ENCODE data around the gene RAB12. TPM values are rescaled to one million over a fixed set of nuclear protein-coding genes. Genes with fewer than 3 reads are reported as not detected.

Gene RAB12
- total RNA-seq, 1 donor = 35.7 TPM

DNA sequence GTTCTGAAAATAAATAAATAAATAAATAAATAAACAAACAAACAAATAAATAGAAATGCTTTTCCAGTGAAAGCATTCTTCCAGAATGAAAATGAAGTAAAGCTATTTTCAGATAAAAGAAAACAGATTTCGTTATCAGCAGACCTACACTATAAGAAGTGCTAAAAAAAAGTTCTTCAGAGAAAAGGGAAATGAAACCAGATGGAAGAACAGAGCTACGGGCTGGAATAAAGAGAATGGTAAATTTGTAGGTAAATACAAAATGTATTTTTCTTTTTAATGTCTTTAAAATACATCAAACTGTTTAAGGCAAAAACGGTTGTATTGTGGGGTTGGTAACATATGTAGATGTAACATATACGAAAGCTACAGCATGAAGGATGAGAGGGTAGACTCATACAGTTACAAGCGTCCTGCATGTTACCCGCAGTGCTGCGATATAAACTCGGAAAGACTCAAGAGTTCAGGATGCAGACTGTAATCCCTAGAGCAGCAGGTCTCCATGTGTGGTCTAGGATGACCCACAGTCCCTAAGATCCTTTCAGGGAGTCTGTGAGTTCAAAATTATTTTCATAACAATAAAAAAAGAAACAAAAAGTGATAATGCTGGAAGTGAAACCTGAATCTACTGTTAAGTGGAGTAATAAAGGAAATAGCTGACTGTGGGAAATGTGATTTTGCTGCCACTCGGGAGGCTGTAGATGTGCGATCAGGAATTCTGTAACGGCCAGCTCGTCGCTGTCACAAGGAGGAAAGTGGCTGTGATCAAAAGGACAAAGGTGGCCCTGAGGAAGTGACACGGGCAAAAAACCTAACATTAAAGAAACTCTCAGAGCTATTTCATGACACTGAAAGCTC lies 5.3 kb upstream of the RAB12 start:
- peaks cover 5% of the 10 kb centered on the region for H3K27me3 ChIP-seq (ENCODE audit: insufficient read depth, low read length)
- H3K9me3 ChIP-seq (ENCODE audit: low read depth, low read length) = no peaks in the 10 kb centered on the region
- H3K4me3 ChIP-seq (ENCODE audit: low read length) = peak overlapping the region; percentile 44
- peaks cover 52% of the 10 kb centered on the region for H3K4me1 ChIP-seq (ENCODE audit: insufficient read depth, low read length)

- Histone ChIP-seq H3K9me3 (ENCODE audit: low read depth, low read length) (no peaks in the 10 kb centered on the region), H3K4me3 (ENCODE audit: low read length) (no peak overlapping the region), H3K27me3 (ENCODE audit: insufficient read depth, low read length) (peaks cover 5% of the 10 kb centered on the region), H3K4me1 (ENCODE audit: insufficient read depth, low read length) (peaks cover 55% of the 10 kb centered on the region)
These were observed 3.3 kb upstream of the RAB12 start for GRCh38 chr18:8605974-8606373.

GRCh38 chr18:8607776-8608742 lies 1.2 kb upstream of the RAB12 start:
- H3K27me3 ChIP-seq (ENCODE audit: insufficient read depth, low read length) = peaks cover 5% of the 10 kb centered on the region
- peak overlapping the region; percentile 25 for H3K4me3 ChIP-seq (ENCODE audit: low read length)
- peaks cover 53% of the 10 kb centered on the region for H3K4me1 ChIP-seq (ENCODE audit: insufficient read depth, low read length)
- no peaks in the 10 kb centered on the region for H3K9me3 ChIP-seq (ENCODE audit: low read depth, low read length)

DNA sequence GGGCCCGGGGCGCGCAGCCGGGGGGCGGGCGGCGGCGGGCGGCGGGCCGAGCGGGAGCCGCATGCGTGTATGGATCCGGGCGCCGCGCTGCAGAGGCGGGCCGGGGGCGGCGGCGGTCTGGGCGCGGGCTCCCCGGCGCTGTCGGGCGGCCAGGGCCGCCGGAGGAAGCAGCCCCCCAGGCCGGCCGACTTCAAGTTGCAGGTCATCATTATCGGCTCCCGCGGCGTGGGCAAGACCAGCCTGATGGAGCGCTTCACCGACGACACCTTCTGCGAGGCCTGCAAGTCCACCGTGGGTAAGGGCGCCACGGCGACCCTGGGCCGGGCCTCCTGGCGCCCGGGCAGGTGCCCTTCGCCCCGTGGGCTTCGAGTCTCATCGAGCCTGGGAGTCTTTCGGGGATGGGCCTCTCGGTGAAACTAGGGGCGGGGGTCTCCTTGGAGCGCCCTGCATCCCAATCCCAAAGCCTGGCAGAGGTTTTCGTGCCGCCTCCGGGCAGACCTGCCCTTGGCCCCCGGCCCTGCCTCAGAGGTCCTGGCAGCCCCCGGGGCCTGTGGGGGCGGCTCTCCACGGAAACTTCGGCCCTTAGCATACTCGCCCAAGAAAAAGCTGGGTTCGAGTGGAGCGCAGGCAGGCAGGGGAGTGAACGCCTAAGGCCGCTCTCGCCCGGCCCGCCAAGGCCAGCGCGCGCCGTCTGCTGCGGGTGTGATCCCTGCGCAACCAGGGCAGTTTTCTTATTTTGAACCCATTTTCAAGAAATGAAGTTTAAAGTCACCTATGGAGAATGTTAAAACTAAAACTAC lies 622 bp downstream of the RAB12 start:
- peaks cover 43% of the 10 kb centered on the region for H3K4me1 ChIP-seq (ENCODE audit: insufficient read depth, low read length)
- H3K27me3 ChIP-seq (ENCODE audit: insufficient read depth, low read length) = peaks cover 5% of the 10 kb centered on the region
- H3K4me3 ChIP-seq (ENCODE audit: low read length) = peak overlapping the region; percentile 76
- no peaks in the 10 kb centered on the region for H3K9me3 ChIP-seq (ENCODE audit: low read depth, low read length)

DNA sequence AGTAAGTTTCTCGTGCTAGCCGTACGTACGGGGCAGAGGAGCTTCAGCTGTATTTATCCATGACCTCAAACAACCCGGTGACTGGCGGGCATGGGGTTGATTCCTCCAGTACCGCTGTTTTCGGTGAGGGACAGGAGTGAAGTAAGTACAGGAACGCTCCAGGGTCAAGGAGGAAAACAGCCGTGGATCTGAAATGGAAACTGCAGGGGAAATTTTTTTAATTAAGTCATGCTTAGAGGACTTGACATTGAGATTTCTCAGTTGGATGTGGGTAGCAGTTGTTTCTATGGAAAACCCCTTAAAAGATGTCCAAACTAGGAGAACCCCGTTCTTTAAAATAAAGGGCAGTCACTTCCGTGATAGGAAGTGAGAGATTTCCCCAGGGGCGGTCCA lies 1.2 kb downstream of the RAB12 start:
- Histone ChIP-seq H3K4me3 (ENCODE audit: low read length) (peak overlapping the region; percentile 76), H3K9me3 (ENCODE audit: low read depth, low read length) (no peaks in the 10 kb centered on the region), H3K4me1 (ENCODE audit: insufficient read depth, low read length) (peaks cover 47% of the 10 kb centered on the region), H3K27me3 (ENCODE audit: insufficient read depth, low read length) (peaks cover 5% of the 10 kb centered on the region)

- peaks cover 60% of the 10 kb centered on the region for H3K4me1 ChIP-seq (ENCODE audit: insufficient read depth, low read length)
- peaks cover 4% of the 10 kb centered on the region for H3K27me3 ChIP-seq (ENCODE audit: insufficient read depth, low read length)
- no peak overlapping the region for H3K4me3 ChIP-seq (ENCODE audit: low read length)
- no peaks in the 10 kb centered on the region for H3K9me3 ChIP-seq (ENCODE audit: low read depth, low read length)
These were observed 2.8 kb downstream of the RAB12 start for GRCh38 chr18:8611916-8612576.

DNA sequence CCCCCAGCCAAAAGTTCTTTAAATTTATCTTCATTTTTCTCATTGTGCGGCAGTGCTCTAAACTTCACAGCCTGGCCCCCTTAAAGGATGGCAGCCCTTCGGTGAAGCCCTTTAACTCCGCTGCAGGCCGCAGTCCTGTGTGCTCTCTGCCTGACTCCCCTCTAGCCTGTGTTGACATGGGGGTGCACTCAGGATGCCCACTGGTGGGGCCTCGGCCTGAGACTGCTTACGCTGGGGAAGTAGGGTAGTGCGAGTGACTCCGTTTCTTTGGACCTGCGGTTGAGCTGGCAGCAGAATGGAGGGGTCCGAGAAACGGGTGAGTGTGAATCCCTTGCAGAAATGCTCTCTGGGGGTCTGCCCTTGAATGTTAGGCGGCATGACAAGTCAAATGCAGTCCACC lies 5.6 kb downstream of the RAB12 start:
- H3K27me3 ChIP-seq (ENCODE audit: insufficient read depth, low read length) = no peaks in the 10 kb centered on the region
- H3K4me3 ChIP-seq (ENCODE audit: low read length) = no peak overlapping the region
- H3K9me3 ChIP-seq (ENCODE audit: low read depth, low read length) = no peaks in the 10 kb centered on the region
- peaks cover 62% of the 10 kb centered on the region for H3K4me1 ChIP-seq (ENCODE audit: insufficient read depth, low read length)

- Histone ChIP-seq H3K9me3 (ENCODE audit: low read depth, low read length) (no peaks in the 10 kb centered on the region), H3K4me3 (ENCODE audit: low read length) (no peak overlapping the region), H3K4me1 (ENCODE audit: insufficient read depth, low read length) (peaks cover 61% of the 10 kb centered on the region), H3K27me3 (ENCODE audit: insufficient read depth, low read length) (no peaks in the 10 kb centered on the region)
These were observed 6.3 kb downstream of the RAB12 start for GRCh38 chr18:8615397-8616027.

DNA sequence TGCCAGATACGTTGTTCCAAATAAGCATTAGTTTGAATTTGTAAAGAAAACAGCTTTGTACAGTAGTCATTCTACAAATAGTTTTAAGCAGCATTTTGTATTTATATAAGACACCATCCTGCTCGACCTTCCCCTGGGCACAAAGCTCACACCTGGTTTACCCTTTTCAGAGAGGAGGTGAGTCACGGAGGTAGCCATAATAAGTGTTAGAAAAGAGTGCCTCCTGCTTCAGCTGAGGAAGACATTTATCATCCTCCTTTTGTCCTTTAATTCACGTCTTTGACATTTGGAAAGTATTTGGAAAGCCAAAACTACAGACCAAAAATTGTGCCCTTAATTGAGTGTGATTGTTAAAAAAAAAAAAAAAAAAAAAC lies 6.8 kb downstream of the RAB12 start:
- H3K9me3 ChIP-seq (ENCODE audit: low read depth, low read length) = no peaks in the 10 kb centered on the region
- H3K27me3 ChIP-seq (ENCODE audit: insufficient read depth, low read length) = no peaks in the 10 kb centered on the region
- peaks cover 64% of the 10 kb centered on the region for H3K4me1 ChIP-seq (ENCODE audit: insufficient read depth, low read length)
- H3K4me3 ChIP-seq (ENCODE audit: low read length) = no peak overlapping the region

- Histone ChIP-seq H3K27me3 (ENCODE audit: insufficient read depth, low read length) (no peaks in the 10 kb centered on the region), H3K4me1 (ENCODE audit: insufficient read depth, low read length) (peaks cover 57% of the 10 kb centered on the region), H3K4me3 (ENCODE audit: low read length) (no peak overlapping the region), H3K9me3 (ENCODE audit: low read depth, low read length) (no peaks in the 10 kb centered on the region)
These were observed 8.7 kb downstream of the RAB12 start for GRCh38 chr18:8617907-8618306.

GRCh38 chr18:8619041-8619440 lies 9.8 kb downstream of the RAB12 start:
- H3K4me3 ChIP-seq (ENCODE audit: low read length) = no peak overlapping the region
- peaks cover 65% of the 10 kb centered on the region for H3K4me1 ChIP-seq (ENCODE audit: insufficient read depth, low read length)
- H3K9me3 ChIP-seq (ENCODE audit: low read depth, low read length) = no peaks in the 10 kb centered on the region
- no peaks in the 10 kb centered on the region for H3K27me3 ChIP-seq (ENCODE audit: insufficient read depth, low read length)

- no peak overlapping the region for H3K4me3 ChIP-seq (ENCODE audit: low read length)
- peaks cover 64% of the 10 kb centered on the region for H3K4me1 ChIP-seq (ENCODE audit: insufficient read depth, low read length)
- no peaks in the 10 kb centered on the region for H3K27me3 ChIP-seq (ENCODE audit: insufficient read depth, low read length)
- H3K9me3 ChIP-seq (ENCODE audit: low read depth, low read length) = no peaks in the 10 kb centered on the region
These were observed 10.8 kb downstream of the RAB12 start for GRCh38 chr18:8619835-8620577.

DNA sequence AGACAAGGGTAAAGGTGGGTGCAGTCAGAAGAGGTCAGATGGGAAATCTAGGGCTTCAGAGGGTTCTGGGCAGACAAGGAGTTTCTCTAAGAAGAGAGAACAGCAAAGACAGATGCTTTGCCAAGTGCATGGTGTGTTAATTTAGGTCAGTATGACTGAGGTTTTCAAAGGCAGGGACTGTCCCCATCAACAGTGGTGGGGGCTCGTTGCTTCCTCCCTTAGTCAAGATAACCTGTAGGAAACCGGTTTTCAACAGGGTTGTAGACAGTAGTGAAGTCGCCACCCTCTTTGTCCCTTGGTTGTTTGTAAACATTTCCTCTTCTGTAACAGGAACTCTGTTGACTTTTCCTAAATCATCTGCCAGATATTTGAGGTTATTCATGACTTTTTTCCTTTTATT lies 11.6 kb downstream of the RAB12 start:
- H3K9me3 ChIP-seq (ENCODE audit: low read depth, low read length) = no peaks in the 10 kb centered on the region
- peaks cover 55% of the 10 kb centered on the region for H3K4me1 ChIP-seq (ENCODE audit: insufficient read depth, low read length)
- H3K4me3 ChIP-seq (ENCODE audit: low read length) = no peak overlapping the region
- no peaks in the 10 kb centered on the region for H3K27me3 ChIP-seq (ENCODE audit: insufficient read depth, low read length)

Measured in mononuclear cell (primary cell).